Neural cell (in vitro differentiated cells): ENCODE data around the gene ZNF521.

Experiments
- POLR2AphosphoS5 ChIP-seq: IDR thresholded peaks from 2 replicates; pipeline ENCODE4 v1.6.1; 2012
- RAD21 ChIP-seq: fragments of 450-650 bp; conservative IDR thresholded peaks from 2 replicates; pipeline ENCODE4 v1.6.1; 2014; ENCODE audit warnings: antibody characterized with exemption, mild to moderate bottlenecking, moderate library complexity
- TAF1 ChIP-seq: IDR thresholded peaks from 2 replicates; pipeline ENCODE4 v1.6.1; 2012; ENCODE audit warnings: low read depth
- TF ChIP-seq, protein P1 (sequence below): fragments of 450-650 bp; IDR thresholded peaks from 2 replicates; pipeline ENCODE4 v1.5.1; 2014; ENCODE audit warnings: antibody characterized with exemption, mild to moderate bottlenecking, moderate library complexity; ENCODE audit not compliant: poor library complexity, severe bottlenecking

DNA sequence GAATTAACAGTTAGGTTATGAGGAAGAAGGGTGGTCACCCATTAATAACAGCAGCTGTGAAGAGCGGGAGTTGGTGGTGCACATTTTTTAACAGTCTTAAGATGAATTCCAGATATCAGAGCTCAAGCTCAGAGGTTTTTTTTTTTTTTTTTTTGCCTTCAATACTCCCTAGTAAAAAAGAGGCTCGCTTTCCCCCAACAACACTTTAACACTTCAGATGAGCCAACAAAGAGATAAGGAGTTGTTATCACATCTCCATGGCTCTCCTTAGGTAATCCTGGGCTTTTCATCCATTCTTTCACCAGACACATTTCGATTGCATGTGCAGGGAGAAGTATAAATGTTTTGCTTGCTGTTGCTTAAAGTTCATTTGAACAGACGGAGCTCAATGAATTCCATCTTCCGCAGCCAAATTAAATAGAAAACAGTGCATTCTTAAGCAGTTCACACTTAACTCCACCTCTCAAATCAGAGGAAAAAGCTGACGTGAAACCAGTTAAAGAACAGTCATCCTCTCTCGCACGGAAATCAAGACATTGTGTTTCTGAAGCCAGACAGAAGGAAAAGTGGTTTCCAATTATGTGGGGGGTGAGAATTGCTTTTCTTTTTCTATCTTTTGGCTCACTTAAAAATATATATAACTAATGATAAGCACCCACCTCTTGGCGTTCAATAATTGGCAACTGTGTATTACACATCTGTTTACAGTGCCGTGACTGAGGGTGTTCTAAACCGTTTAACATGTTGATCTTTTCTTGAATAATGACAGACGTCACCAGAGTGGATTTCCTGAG is 118.2 kb downstream of the ZNF521 start:
- TF ChIP-seq, protein P1, sequence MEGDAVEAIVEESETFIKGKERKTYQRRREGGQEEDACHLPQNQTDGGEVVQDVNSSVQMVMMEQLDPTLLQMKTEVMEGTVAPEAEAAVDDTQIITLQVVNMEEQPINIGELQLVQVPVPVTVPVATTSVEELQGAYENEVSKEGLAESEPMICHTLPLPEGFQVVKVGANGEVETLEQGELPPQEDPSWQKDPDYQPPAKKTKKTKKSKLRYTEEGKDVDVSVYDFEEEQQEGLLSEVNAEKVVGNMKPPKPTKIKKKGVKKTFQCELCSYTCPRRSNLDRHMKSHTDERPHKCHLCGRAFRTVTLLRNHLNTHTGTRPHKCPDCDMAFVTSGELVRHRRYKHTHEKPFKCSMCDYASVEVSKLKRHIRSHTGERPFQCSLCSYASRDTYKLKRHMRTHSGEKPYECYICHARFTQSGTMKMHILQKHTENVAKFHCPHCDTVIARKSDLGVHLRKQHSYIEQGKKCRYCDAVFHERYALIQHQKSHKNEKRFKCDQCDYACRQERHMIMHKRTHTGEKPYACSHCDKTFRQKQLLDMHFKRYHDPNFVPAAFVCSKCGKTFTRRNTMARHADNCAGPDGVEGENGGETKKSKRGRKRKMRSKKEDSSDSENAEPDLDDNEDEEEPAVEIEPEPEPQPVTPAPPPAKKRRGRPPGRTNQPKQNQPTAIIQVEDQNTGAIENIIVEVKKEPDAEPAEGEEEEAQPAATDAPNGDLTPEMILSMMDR = no peak
- no peak for TF ChIP-seq RAD21
- no peak for TF ChIP-seq POLR2AphosphoS5
- TF ChIP-seq TAF1 = no peak
